CD4-positive, alpha-beta T cell (primary cell): ENCODE measurements around the gene ZNF280D. TPM values are rescaled to one million over a fixed set of nuclear protein-coding genes. Genes with fewer than 3 reads are reported as not detected.

Source experiments
- ATAC-seq: fragments of 200-7000 bp; cut with Tn5 transposase; one replicate; pipeline ENCODE4 v1.10.0; 2022; ENCODE audit warnings: mild to moderate bottlenecking; ENCODE audit not compliant: poor library complexity
- CTCF ChIA-PET: fragments of 350-600 bp; sonication (Branson Sonifier 250); formaldehyde crosslinking; loops from one replicate; lab custom pipeline; 2021; ENCODE audit warnings: antibody characterized with exemption, inconsistent platforms; lab: Charles Lee
- POLR2A ChIA-PET: fragments of 350-600 bp; sonication (Branson Sonifier 250); formaldehyde crosslinking; loops from one replicate; lab custom pipeline; 2021; ENCODE audit warnings: antibody characterized with exemption, inconsistent platforms; lab: Charles Lee
- DNase-seq, 14 experiments: peaks; one replicate each; pipeline ENCODE4 v3.0.0-alpha.2; 2013 to 2020; ENCODE audit warnings: mixed read lengths in 2 of 14
- H3K27ac ChIP-seq, 2 donors: one replicate each; pipeline versions ENCODE4 v1.5.1 to v1.7.0; 2013; ENCODE audit warnings: low read length in 2 of 2, low read depth in 1 of 2, mild to moderate bottlenecking in 1 of 2
- H3K27me3 ChIP-seq, 2 experiments: 1 replicate in 1 of 2; 2 replicates in 1 of 2; pipeline versions ENCODE4 v1.6.1 to v1.7.0; 2013; ENCODE audit warnings: low read length in 2 of 2, control low read depth in 1 of 2, mild to moderate bottlenecking in 1 of 2, moderate library complexity in 1 of 2; ENCODE audit not compliant: insufficient read depth in 2 of 2, control insufficient read depth in 1 of 2
- H3K36me3 ChIP-seq: one replicate; pipeline ENCODE4 v1.6.1; 2013; ENCODE audit warnings: low read length, control low read depth; ENCODE audit not compliant: insufficient read depth
- H3K4me1 ChIP-seq: one replicate; pipeline ENCODE4 v1.6.1; 2013; ENCODE audit warnings: low read length, control low read depth; ENCODE audit not compliant: insufficient read depth
- H3K4me3 ChIP-seq: one replicate; pipeline ENCODE4 v1.5.1; 2013; ENCODE audit warnings: mild to moderate bottlenecking, low read length, moderate library complexity
- H3K9me3 ChIP-seq, 2 experiments: 1 replicate in 1 of 2; 2 replicates in 1 of 2; pipeline versions ENCODE4 v1.6.1 to v1.7.0; 2013; ENCODE audit warnings: low read length in 2 of 2, mild to moderate bottlenecking in 2 of 2, control low read depth in 1 of 2, moderate library complexity in 1 of 2; ENCODE audit not compliant: control insufficient read depth in 1 of 2, insufficient read depth in 1 of 2
- H3K27ac Mint-ChIP-seq: one replicate; pipeline ENCODE4 v1.8.0; 2020; ENCODE audit warnings: mixed read lengths
- H3K27me3 Mint-ChIP-seq: one replicate; pipeline ENCODE4 v1.8.0; 2021; ENCODE audit warnings: mixed read lengths
- H3K36me3 Mint-ChIP-seq: one replicate; pipeline ENCODE4 v1.8.0; 2021; ENCODE audit warnings: low read depth, mixed read lengths
- H3K4me1 Mint-ChIP-seq: one replicate; pipeline ENCODE4 v1.8.0; 2021; ENCODE audit warnings: low read depth, mixed read lengths
- H3K4me3 Mint-ChIP-seq: one replicate; pipeline ENCODE4 v1.8.0; 2020; ENCODE audit warnings: mild to moderate bottlenecking, mixed read lengths
- H3K9me3 Mint-ChIP-seq: one replicate; pipeline ENCODE4 v1.8.0; 2020; ENCODE audit warnings: mixed read lengths
- CTCF ChIP-seq: fragments of 200-600 bp; IDR thresholded peaks from one replicate; pipeline ENCODE4 v1.8.0; 2022; ENCODE audit warnings: antibody characterized with exemption, mild to moderate bottlenecking
- intact Hi-C, 2 experiments: fragments of 100-400 bp; cut with DNase I in 1 of 2; cut with micrococcal nuclease in 1 of 2; formaldehyde crosslinking; loops; one replicate each; pipeline versions ENCODE4 v1.15.1 to v1.9.0; 2023 to 2025; cut with DNase I, micrococcal nuclease
- total RNA-seq, 174 experiments: library from RNA in 2 of 174; stranded (reverse) in 2 of 174; gene quantifications; one replicate each; pipeline ENCODE4 v1.2.3 and lab custom pipeline; 2021 to 2026

Gene ZNF280D
- total RNA-seq, 2 experiments from 2014 or later = 27.2 to 30.3 TPM

- intact Hi-C loops = no loop called here
- Mint-ChIP-seq H3K27me3 (no peaks in the 10 kb centered on the region), H3K27ac (peak overlapping the region; percentile 31), H3K4me3 (no peak overlapping the region), H3K9me3 (no peaks in the 10 kb centered on the region), H3K4me1 (peaks cover 78% of the 10 kb centered on the region), H3K36me3 (peaks cover 40% of the 10 kb centered on the region)
- H3K27ac ChIP-seq = no peak overlapping the region
- H3K4me3 ChIP-seq = no peak overlapping the region
- ATAC-seq = no peak
- H3K36me3 ChIP-seq = no peaks in the 10 kb centered on the region
- no peaks in the 10 kb centered on the region for H3K9me3 ChIP-seq
- POLR2A ChIA-PET = interaction anchor here (0.8 to 2.7 kb wide), 2 partner anchors 10 to 590 kb away, joined by 3 to 15 read pairs; partner anchors contain the start of gene ZNF280D
- no peaks in the 10 kb centered on the region for H3K4me1 ChIP-seq
- CTCF ChIA-PET = interaction anchor here (1.7 kb wide), 1 partner anchor 11 kb away, joined by 6 read pairs; no protein-coding TSS in a partner anchor
- DNase-seq = no peak
- TF ChIP-seq CTCF = no peak
- H3K27me3 ChIP-seq = no peaks in the 10 kb centered on the region
Measured at GRCh38 chr15:56723787-56724186, 9.5 kb downstream of the ZNF280D start.

DNA sequence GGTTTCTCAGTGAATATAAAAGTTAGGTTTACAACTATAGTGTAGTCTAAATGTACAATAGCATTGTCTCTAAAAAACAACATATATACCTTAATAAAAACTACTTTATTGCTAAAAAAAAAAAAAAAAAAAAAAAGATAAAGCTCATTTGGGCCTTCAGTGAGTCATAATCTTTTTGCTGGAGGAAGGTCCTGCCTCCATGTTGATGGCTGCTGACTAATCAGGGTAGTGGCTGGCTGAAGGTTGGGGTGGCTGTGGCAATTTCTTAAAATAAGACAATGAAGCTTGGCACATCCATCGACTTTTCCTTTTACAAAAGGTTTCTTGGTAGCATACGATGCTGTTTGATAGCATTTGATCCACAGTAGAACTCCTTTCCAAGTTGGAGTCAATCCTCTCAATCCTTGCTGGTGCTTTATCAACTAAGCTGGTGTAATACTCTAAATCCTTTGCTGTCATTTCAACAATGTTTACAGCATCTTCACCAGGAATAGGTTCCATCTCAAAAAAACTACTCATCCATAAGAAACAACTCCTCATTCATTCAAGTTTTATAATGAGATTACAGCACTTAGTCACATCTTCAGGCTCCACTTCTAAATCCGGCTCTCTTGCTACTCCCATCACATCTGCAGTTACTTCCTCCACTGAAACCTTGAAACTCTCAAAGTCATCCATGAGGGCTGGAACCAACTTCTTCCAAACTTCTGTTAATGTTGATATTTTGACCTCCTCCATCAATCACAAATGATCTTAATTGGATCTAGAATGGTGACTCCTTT is 13.3 kb downstream of the ZNF280D start:
- Mint-ChIP-seq H3K4me3 (no peak overlapping the region), H3K4me1 (peaks cover 74% of the 10 kb centered on the region), H3K27ac (no peak overlapping the region), H3K27me3 (no peaks in the 10 kb centered on the region), H3K36me3 (peaks cover 24% of the 10 kb centered on the region), H3K9me3 (no peaks in the 10 kb centered on the region)
- DNase-seq = no peak
- Histone ChIP-seq H3K4me1 (no peaks in the 10 kb centered on the region), H3K27me3 (no peaks in the 10 kb centered on the region), H3K27ac (no peak overlapping the region), H3K4me3 (no peak overlapping the region), H3K36me3 (no peaks in the 10 kb centered on the region), H3K9me3 (no peaks in the 10 kb centered on the region)
- TF ChIP-seq CTCF = no peak
- no peak for ATAC-seq
- intact Hi-C loops = loop anchor here in 1 of 2 experiments (10.0 kb wide), 1 partner anchor 45 kb away; no protein-coding TSS in a partner anchor
- ChIA-PET POLR2A (no interaction called here), CTCF (interaction anchor here (0.7 kb wide), 1 partner anchor 1934 kb away, joined by 3 read pairs; no protein-coding TSS in a partner anchor)

DNA sequence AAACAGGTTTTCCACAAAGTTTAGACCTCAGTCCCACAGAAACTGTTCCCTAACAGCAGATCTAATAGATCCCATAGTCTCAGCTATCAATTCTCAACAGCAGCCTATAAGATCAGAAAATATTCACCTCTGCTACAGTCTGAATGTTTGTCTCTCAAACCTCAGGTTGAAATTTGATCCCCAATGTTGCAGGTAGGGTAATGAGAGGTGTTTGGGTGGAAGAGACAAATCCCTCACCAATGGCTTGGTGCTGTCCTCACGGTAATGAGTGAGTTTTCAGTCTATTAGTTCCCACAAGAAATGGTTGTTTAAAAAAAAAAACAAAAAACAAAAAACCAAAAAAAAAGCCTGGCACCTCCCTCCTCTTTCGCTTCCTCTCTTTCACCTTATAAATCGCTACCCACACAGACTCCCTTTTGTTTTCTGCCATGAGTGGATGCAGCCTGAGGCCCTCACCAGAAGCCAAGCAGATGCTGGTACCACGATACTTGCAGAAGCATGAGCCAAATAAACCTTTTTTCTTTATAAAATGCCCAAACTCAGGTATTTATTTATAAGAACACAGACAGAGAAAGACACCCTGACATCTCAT is 14.2 kb downstream of the ZNF280D start:
- Histone ChIP-seq H3K9me3 (no peaks in the 10 kb centered on the region), H3K4me3 (no peak overlapping the region), H3K27me3 (no peaks in the 10 kb centered on the region), H3K36me3 (no peaks in the 10 kb centered on the region), H3K27ac (no peak overlapping the region), H3K4me1 (no peaks in the 10 kb centered on the region)
- POLR2A ChIA-PET = interaction anchor here (0.9 kb wide), 1 partner anchor 10 kb away, joined by 3 read pairs; no protein-coding TSS in a partner anchor
- no peak for DNase-seq
- Mint-ChIP-seq H3K27ac (peak overlapping the region; percentile 10), H3K27me3 (no peaks in the 10 kb centered on the region), H3K4me3 (no peak overlapping the region), H3K4me1 (peaks cover 70% of the 10 kb centered on the region), H3K36me3 (peaks cover 16% of the 10 kb centered on the region), H3K9me3 (no peaks in the 10 kb centered on the region)
- no peak for ATAC-seq
- CTCF ChIA-PET = interaction anchor here (0.6 kb wide), 1 partner anchor 335 kb away, joined by 3 read pairs; no protein-coding TSS in a partner anchor
- intact Hi-C loops = loop anchor here in 1 of 2 experiments (10.0 kb wide), 1 partner anchor 46 kb away; no protein-coding TSS in a partner anchor
- no peak for TF ChIP-seq CTCF
